Measurements from ENCODE around the gene RNF123. TPM values are rescaled to one million over a fixed set of nuclear protein-coding genes. Genes with fewer than 3 reads are reported as not detected.

The RNF123 gene
- total and polyA plus RNA-seq, 2 donors (not counting 1 experiment from before 2014, with no cell fraction given) = 51.8 to 69.0 TPM

DNA sequence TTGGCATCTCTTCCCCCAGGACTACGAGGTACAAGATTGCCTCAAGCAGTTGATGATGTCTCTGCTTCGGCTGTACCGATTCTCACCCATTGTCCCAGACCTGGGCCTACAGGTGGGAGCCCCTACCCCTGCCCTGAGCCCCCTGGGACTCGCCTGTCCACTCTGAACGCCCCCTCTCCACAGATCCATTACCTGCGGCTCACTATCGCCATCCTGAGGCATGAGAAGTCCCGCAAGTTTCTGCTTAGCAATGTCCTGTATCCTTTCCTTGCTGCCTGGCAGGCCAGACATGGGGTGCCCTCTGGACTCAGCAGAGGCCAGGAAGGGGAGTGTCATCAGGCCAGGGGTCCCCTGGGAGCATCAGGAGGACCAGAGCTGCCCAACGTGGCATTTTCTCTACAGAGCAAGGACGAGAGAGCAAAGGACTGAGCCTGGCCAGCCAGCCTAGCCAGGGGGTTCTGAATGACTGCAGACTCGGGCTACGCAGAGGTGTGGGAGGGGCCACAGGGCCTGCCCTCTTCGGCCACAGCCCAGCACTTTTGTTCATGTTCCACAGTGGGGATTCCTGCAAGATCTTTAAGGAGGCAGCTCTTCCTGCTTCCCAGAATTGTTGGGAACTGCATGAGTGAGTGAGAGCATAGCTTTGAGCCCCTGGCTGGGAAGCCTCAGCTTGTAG, 11.2 kb downstream of the RNF123 start:
- Histone ChIP-seq H4K20me1 (ENCODE audit: control insufficient read depth, insufficient read depth, low read length, poor library complexity, severe bottlenecking) (no peaks in the 10 kb centered on the region), H3K36me3 (replicated peaks in 1 of 2; ENCODE audit: control extremely low read depth in 1 of 2, control insufficient read depth in 1 of 2, extremely low read depth in 1 of 2, insufficient read depth in 2 of 2, low read length in 1 of 2) (peaks cover 0 to 44% of the 10 kb centered on the region in 2 experiments), H3K4me1 (ENCODE audit: control insufficient read depth in 2 of 2, insufficient read depth in 2 of 2, low read length in 2 of 2) (no peaks in the 10 kb centered on the region), H3K4me3 (ENCODE audit: control extremely low read depth in 1 of 5, extremely low read depth in 1 of 5, insufficient read depth in 1 of 5, low read depth in 2 of 5, low read length in 4 of 5) (no peak overlapping the region), H3K27me3 (replicated peaks in 1 of 4; ENCODE audit: control extremely low read depth in 1 of 4, control insufficient read depth in 3 of 4, insufficient read depth in 4 of 4, low read length in 3 of 4) (no peaks in the 10 kb centered on the region), H3K9me3 (ENCODE audit: control extremely low read depth in 1 of 3, control insufficient read depth in 2 of 3, insufficient read depth in 1 of 3, low read length in 2 of 3) (peaks cover 0 to 3% (median 0%) of the 10 kb centered on the region in 3 donors), H3K9ac (ENCODE audit: low read length) (no peak overlapping the region), H3K79me2 (ENCODE audit: control insufficient read depth, insufficient read depth, low read length) (no peaks in the 10 kb centered on the region), H3K4me2 (replicated peaks; ENCODE audit: low read depth, low read length, poor library complexity, severe bottlenecking) (no peak overlapping the region), H3K27ac (ENCODE audit: low read length in 2 of 2) (no peak overlapping the region), H2AFZ (ENCODE audit: insufficient read depth, low read depth, low read length, poor library complexity, severe bottlenecking) (no peak overlapping the region)
- H3K27ac Mint-ChIP-seq = no peak overlapping the region
- TF ChIP-seq EZH2 (IDR thresholded peaks at IDR 0.05; ENCODE audit: borderline replicate concordance, insufficient read depth, low read depth, low read length, poor library complexity, severe bottlenecking) = no peak
- TF ChIP-seq, protein P1, sequence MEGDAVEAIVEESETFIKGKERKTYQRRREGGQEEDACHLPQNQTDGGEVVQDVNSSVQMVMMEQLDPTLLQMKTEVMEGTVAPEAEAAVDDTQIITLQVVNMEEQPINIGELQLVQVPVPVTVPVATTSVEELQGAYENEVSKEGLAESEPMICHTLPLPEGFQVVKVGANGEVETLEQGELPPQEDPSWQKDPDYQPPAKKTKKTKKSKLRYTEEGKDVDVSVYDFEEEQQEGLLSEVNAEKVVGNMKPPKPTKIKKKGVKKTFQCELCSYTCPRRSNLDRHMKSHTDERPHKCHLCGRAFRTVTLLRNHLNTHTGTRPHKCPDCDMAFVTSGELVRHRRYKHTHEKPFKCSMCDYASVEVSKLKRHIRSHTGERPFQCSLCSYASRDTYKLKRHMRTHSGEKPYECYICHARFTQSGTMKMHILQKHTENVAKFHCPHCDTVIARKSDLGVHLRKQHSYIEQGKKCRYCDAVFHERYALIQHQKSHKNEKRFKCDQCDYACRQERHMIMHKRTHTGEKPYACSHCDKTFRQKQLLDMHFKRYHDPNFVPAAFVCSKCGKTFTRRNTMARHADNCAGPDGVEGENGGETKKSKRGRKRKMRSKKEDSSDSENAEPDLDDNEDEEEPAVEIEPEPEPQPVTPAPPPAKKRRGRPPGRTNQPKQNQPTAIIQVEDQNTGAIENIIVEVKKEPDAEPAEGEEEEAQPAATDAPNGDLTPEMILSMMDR (IDR thresholded peaks at IDR 0.05) = no peak
- ChIA-PET POLR2A (no interaction called here), CTCF (interaction anchor here (1.0 to 5.0 kb wide), 4 partner anchors 21 to 161 kb away, joined by 3 to 40 read pairs (median 6); no protein-coding TSS in a partner anchor)
- H3K4me1 Mint-ChIP-seq = peaks cover 4% of the 10 kb centered on the region
- no peaks in the 10 kb centered on the region for H3K9me3 Mint-ChIP-seq (ENCODE audit: insufficient read depth)
- 91% methylated on average over 13 of the region's 13 CpGs for WGBS (ENCODE audit: insufficient coverage)
- no peak overlapping the region for H3K4me3 Mint-ChIP-seq
- intact Hi-C loops (cut with micrococcal nuclease) = no loop called here
- H3K27me3 Mint-ChIP-seq = no peaks in the 10 kb centered on the region
- ATAC-seq (ENCODE audit: low read depth) = no peak
- DNase-seq = no peak

DNA sequence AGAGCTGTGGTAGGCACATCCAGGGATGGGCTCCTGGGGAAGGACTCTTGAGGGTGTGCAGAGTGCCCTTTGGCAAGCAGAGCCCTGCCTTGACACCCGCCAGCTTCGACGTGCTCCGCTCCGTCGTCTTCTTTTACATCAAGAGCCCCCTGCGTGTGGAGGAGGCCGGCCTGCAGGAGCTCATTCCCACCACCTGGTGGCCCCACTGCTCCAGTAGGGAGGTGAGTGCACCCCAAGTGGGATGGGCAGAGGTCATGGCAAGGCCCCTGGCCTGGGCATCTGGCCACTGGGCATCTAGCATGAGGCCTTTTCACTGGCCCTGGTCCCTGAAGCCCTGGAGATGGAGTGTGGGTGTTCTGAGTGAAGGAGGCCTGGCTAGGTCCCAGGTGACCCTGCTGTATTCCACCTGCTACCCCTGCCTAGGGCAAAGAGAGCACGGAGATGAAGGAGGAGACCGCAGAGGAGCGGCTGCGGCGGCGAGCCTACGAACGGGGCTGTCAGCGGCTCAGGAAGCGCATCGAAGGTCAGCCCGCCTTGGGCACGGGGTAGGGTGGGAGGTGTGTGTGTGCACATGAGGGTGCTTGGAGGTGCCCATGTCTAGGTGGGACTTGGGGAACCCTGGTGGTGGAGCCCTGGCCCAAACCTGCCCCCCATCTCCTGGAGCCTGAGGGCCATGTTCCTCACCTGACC, 12.2 kb downstream of the RNF123 start:
- Histone ChIP-seq H3K27ac (ENCODE audit: low read length in 2 of 2) (no peak overlapping the region), H3K9me3 (ENCODE audit: control extremely low read depth in 1 of 3, control insufficient read depth in 2 of 3, insufficient read depth in 1 of 3, low read length in 2 of 3) (peaks cover 0 to 3% (median 0%) of the 10 kb centered on the region in 3 donors), H3K4me1 (ENCODE audit: control insufficient read depth in 2 of 2, insufficient read depth in 2 of 2, low read length in 2 of 2) (no peaks in the 10 kb centered on the region), H3K4me3 (ENCODE audit: control extremely low read depth in 1 of 5, extremely low read depth in 1 of 5, insufficient read depth in 1 of 5, low read depth in 2 of 5, low read length in 4 of 5) (no peak overlapping the region), H3K27me3 (replicated peaks in 1 of 4; ENCODE audit: control extremely low read depth in 1 of 4, control insufficient read depth in 3 of 4, insufficient read depth in 4 of 4, low read length in 3 of 4) (no peaks in the 10 kb centered on the region), H4K20me1 (ENCODE audit: control insufficient read depth, insufficient read depth, low read length, poor library complexity, severe bottlenecking) (no peaks in the 10 kb centered on the region), H3K4me2 (replicated peaks; ENCODE audit: low read depth, low read length, poor library complexity, severe bottlenecking) (no peak overlapping the region), H3K36me3 (replicated peaks in 1 of 2; ENCODE audit: control extremely low read depth in 1 of 2, control insufficient read depth in 1 of 2, extremely low read depth in 1 of 2, insufficient read depth in 2 of 2, low read length in 1 of 2) (peaks cover 0 to 52% of the 10 kb centered on the region in 2 experiments), H3K9ac (ENCODE audit: low read length) (no peak overlapping the region), H2AFZ (ENCODE audit: insufficient read depth, low read depth, low read length, poor library complexity, severe bottlenecking) (no peak overlapping the region), H3K79me2 (ENCODE audit: control insufficient read depth, insufficient read depth, low read length) (no peaks in the 10 kb centered on the region)
- Mint-ChIP-seq H3K9me3 (ENCODE audit: insufficient read depth) (no peaks in the 10 kb centered on the region), H3K4me3 (no peak overlapping the region), H3K27me3 (no peaks in the 10 kb centered on the region), H3K27ac (no peak overlapping the region), H3K4me1 (peaks cover 4% of the 10 kb centered on the region)
- intact Hi-C loops (cut with micrococcal nuclease) = no loop called here
- ChIA-PET POLR2A (interaction anchor here (0.6 kb wide), 1 partner anchor 17 kb away, joined by 3 read pairs; no protein-coding TSS in a partner anchor), CTCF (interaction anchor here (0.6 to 5.0 kb wide), 6 partner anchors 20 to 223 kb away, joined by 3 to 40 read pairs (median 3); no protein-coding TSS in a partner anchor)
- DNase-seq = no peak
- 91% methylated on average over 14 of the region's 21 CpGs for WGBS (ENCODE audit: insufficient coverage)
- ATAC-seq (ENCODE audit: low read depth) = no peak
- no peak for TF ChIP-seq EZH2 (IDR thresholded peaks at IDR 0.05; ENCODE audit: borderline replicate concordance, insufficient read depth, low read depth, low read length, poor library complexity, severe bottlenecking)
- TF ChIP-seq, protein P1 (IDR thresholded peaks at IDR 0.05) = peak; percentile 26
